ENCODE measurements around the gene MAP3K14. TPM values are rescaled to one million over a fixed set of nuclear protein-coding genes. Genes with fewer than 3 reads are reported as not detected.

MAP3K14 gene
- total RNA-seq, 4 donors from 2014 or later = 4.1 to 21.7 (median 6.2) TPM

DNA sequence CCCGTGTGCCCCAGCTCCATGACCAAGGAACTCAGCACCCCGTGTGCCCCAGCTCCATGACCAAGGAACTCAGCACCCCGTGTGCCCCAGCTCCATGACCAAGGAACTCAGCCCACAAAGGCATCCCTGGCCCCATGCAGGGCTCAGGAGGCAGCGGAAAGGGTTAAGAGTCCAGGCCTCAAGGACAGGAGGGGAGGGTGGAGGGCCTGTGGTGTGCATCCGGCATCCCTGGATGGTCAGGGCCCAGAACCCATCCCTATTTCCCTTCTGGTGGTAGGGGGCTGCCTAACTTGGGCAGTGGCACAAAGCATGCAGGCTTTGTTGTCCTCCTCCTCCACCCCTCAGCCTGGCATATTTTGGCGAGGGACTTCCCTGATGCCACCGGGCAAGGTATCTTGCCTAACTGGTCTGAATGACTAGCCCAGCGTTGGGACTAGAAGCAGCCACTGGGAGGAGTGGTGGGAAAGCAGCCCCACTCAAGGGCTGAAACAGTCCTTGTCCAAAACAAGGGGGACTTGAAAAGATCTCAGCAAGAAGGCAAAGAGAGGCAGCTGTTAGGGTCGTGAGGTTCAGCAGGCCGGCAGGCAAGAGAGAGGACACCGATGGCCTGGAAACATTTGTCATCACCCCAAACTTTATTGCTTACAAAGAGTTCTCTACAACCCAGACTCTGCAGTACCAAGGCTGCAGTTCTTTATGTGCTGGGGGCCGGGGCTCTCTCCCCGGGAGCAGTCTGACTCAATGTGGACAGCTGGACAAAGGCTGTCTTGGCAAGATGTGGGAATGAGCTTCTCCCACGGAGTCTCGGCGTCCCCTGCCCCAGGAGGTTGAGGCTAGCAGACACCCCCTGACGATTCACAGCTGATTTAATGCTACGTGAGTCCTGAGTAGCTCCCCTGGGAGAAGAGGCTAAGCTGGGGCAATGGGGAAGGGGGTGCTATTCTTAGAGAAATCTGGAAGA, 54.0 kb downstream of the MAP3K14 start:
- no peak overlapping the region for H3K27ac ChIP-seq
- H3K27me3 ChIP-seq = no peaks in the 10 kb centered on the region
- WGBS, 2 donors = 69 to 79% methylated on average over 14 to 17 of the region's 18 CpGs
- no peaks in the 10 kb centered on the region for H3K9me3 ChIP-seq
- intact Hi-C loops (cut with DNase I) = no loop called here
- peaks cover 25 to 32% of the 10 kb centered on the region in 2 donors for H3K36me3 ChIP-seq
- no peak for DNase-seq
- no peak for TF ChIP-seq POLR2A (IDR thresholded peaks at IDR 0.05)
- TF ChIP-seq, protein P1, sequence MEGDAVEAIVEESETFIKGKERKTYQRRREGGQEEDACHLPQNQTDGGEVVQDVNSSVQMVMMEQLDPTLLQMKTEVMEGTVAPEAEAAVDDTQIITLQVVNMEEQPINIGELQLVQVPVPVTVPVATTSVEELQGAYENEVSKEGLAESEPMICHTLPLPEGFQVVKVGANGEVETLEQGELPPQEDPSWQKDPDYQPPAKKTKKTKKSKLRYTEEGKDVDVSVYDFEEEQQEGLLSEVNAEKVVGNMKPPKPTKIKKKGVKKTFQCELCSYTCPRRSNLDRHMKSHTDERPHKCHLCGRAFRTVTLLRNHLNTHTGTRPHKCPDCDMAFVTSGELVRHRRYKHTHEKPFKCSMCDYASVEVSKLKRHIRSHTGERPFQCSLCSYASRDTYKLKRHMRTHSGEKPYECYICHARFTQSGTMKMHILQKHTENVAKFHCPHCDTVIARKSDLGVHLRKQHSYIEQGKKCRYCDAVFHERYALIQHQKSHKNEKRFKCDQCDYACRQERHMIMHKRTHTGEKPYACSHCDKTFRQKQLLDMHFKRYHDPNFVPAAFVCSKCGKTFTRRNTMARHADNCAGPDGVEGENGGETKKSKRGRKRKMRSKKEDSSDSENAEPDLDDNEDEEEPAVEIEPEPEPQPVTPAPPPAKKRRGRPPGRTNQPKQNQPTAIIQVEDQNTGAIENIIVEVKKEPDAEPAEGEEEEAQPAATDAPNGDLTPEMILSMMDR (IDR thresholded peaks at IDR 0.05) = no peak
- peaks cover 10 to 15% of the 10 kb centered on the region in 2 donors for H3K4me1 ChIP-seq
- peak overlapping the region in 1 of 3 donors; percentile 64 for H3K4me3 ChIP-seq (replicated peaks in 1 of 3)

DNA sequence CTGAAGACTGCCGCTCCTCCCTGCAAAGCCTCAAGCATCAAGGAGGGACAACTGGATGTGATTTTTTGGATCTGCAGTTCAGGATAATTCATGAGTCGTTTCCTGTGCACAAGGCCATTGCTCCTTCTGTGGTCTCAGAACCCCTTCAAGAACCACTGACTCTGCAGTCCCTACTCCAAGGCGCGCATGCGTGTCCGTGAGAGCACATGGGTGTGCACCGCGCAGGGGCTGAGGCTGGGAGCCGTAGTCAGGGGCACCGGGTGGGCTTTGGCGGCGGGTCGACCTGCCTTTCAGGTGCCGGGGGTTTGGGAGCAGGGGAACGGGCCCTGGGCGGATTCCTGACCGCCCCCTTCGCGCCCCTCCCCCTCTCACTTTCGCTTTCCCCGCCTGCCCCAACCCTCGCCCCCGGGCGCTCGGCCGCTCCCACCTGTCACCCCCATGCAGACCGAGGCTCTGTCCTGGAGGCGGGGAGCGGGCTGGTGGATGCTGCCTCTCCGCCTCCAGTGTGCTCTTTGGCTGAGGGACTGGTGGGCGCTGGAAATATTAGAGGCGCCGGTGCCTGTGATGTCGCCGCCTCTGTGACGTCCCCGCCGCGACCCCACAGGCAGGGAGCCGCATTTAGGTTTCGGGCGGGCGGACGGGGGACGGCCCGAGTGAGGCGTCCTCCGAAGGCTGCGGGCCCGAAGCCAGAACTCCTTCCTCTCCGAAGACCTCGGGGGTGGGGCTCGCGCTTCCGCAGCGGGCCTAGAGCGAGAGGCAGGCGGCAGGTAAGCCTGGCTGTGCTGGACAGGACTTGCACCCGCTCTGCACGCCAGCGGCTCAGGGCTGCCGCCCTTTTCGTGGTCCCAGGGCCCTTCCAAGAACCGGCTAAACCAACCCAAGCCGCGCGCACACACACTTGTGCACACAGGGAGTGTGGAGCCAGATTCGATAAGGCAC, 55.0 kb downstream of the MAP3K14 start, which contains the start of gene SPATA32:
Gene SPATA32, minus strand, starts transcription at position 518 of the 939 bp plus-strand sequence. Its CDS starts 78 bp downstream, at position 440.
- DNase-seq = peak; percentile 85 to 86
- no peaks in the 10 kb centered on the region for H3K27me3 ChIP-seq
- peak within 1 kb of the TSS in 2 of 3 donors; percentile 32 for H3K27ac ChIP-seq
- H3K4me3 ChIP-seq (replicated peaks in 1 of 3) = peak within 1 kb of the TSS; percentile 26 to 64 (median 57)
- H3K36me3 ChIP-seq = peaks cover 15 to 22% of the 10 kb centered on the region in 2 donors
- no peaks in the 10 kb centered on the region for H3K9me3 ChIP-seq
- peaks cover 10 to 15% of the 10 kb centered on the region in 2 donors for H3K4me1 ChIP-seq
- intact Hi-C loops (cut with DNase I) = no loop called here
- WGBS, 2 donors = 1 to 4% methylated on average over 19 to 28 of the region's 68 CpGs
- peak in 1 of 2 donors; percentile 44 for TF ChIP-seq POLR2A (IDR thresholded peaks at IDR 0.05)
- TF ChIP-seq, protein P1 (IDR thresholded peaks at IDR 0.05) = no peak

DNA sequence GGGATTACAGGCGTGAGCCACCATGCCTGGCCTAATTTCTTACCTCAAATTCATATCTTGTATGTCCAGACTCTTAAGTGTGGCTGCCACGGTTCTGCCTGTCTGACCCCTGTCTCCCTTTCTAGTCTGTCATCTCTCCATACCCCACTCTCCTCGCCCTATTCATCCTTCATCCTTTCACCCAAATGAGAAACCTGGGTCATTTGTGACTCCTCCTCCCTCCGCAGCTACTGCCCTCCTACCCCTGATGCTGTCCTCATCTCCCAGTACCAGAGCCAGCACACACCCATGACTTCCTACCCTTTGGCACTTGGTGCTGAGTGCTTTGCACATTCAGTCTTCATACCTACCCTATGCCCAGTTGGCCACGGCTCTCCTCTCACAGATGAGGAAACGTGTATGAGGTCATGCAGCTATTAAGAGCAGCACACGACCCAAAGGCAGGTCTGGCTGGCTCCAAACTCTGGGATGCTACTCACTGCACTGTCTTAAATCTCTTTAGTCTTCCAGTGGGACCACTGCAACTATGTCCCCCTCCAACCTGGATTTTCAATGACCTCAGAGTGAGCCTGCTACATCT, 56.5 kb downstream of the MAP3K14 start:
- Histone ChIP-seq H3K4me1 (peaks cover 10 to 15% of the 10 kb centered on the region in 2 donors), H3K4me3 (replicated peaks in 1 of 3) (no peak overlapping the region), H3K27ac (no peak overlapping the region), H3K27me3 (no peaks in the 10 kb centered on the region), H3K36me3 (peaks cover 14 to 15% of the 10 kb centered on the region in 2 donors), H3K9me3 (no peaks in the 10 kb centered on the region)
- 91% methylated on average over 7 of the region's 7 CpGs for WGBS, 2 donors
- intact Hi-C loops (cut with DNase I) = no loop called here
- no peak for TF ChIP-seq POLR2A (IDR thresholded peaks at IDR 0.05)
- TF ChIP-seq, protein P1 (IDR thresholded peaks at IDR 0.05) = no peak
- DNase-seq = no peak

DNA sequence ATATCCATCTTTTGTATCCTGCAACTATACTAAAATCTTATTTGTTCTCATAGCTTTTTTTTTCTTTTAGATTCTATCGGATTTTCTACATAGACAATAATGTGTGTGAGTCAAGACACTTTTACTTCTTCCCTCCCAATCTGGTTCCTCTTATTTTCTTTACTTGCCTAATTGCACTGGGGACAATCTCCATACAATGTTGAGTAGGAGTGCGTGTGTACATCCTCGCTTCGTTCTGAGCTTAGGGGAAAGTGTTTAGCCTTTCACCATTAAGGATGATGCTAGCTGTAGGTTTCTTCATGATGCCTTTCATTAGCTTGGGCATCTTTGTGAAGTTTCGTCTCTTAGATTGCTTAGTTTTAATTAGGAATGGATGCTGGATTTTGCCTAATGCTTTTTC, 57.8 kb downstream of the MAP3K14 start:
- peaks cover 10 to 15% of the 10 kb centered on the region in 2 donors for H3K4me1 ChIP-seq
- intact Hi-C loops (cut with DNase I) = no loop called here
- H3K27me3 ChIP-seq = no peaks in the 10 kb centered on the region
- peaks cover 2 to 3% of the 10 kb centered on the region in 2 donors for H3K36me3 ChIP-seq
- TF ChIP-seq, protein P1 (IDR thresholded peaks at IDR 0.05) = no peak
- TF ChIP-seq POLR2A (IDR thresholded peaks at IDR 0.05) = no peak
- no peak overlapping the region for H3K4me3 ChIP-seq (replicated peaks in 1 of 3)
- H3K9me3 ChIP-seq = no peaks in the 10 kb centered on the region
- no peak overlapping the region for H3K27ac ChIP-seq
- 52 to 72% methylated on average over 5 of the region's 5 CpGs for WGBS, 2 donors
- DNase-seq = no peak

Data from thyroid gland (tissue), 4 donors.